CD14-positive monocyte (primary cell): ENCODE measurements around the gene ALOX15. TPM values are rescaled to one million over a fixed set of nuclear protein-coding genes. Genes with fewer than 3 reads are reported as not detected.

Experiments
- DNase-seq, 3 donors: peaks; one replicate each; pipeline ENCODE4 v3.0.0-alpha.2; 2011 to 2022
- H2AFZ ChIP-seq: 2 replicates; pipeline ENCODE4 v1.6.0; 2012; ENCODE audit warnings: mild to moderate bottlenecking, low read depth, low read length, inconsistent platforms; ENCODE audit not compliant: insufficient read depth, poor library complexity, severe bottlenecking
- H3K27ac ChIP-seq, 2 donors: 1 replicate in 1 of 2; 2 replicates in 1 of 2; pipeline ENCODE4 v1.5.1; 2012 to 2013; ENCODE audit warnings: low read length in 2 of 2, control low read depth in 1 of 2, inconsistent platforms in 1 of 2, low read depth in 1 of 2, mild to moderate bottlenecking in 1 of 2
- H3K27me3 ChIP-seq, 2 donors: one replicate each; pipeline versions ENCODE4 v1.6.0 to v1.6.1; 2011 to 2013; ENCODE audit warnings: low read length in 2 of 2; ENCODE audit not compliant: control insufficient read depth in 2 of 2, insufficient read depth in 2 of 2
- H3K36me3 ChIP-seq, 2 donors: replicated peaks in 1 of 2; 1 replicate in 1 of 2; 2 replicates in 1 of 2; pipeline versions ENCODE4 v1.5.1 to v1.6.1; 2012 to 2013; ENCODE audit warnings: low read length in 2 of 2, control low read depth in 1 of 2, inconsistent platforms in 1 of 2, mild to moderate bottlenecking in 1 of 2; ENCODE audit not compliant: insufficient read depth in 2 of 2, control insufficient read depth in 1 of 2
- H3K4me1 ChIP-seq, 2 donors: 1 replicate in 1 of 2; 2 replicates in 1 of 2; pipeline versions ENCODE4 v1.5.1 to v1.6.1; 2012 to 2013; ENCODE audit warnings: low read length in 2 of 2, control low read depth in 1 of 2, inconsistent platforms in 1 of 2, mild to moderate bottlenecking in 1 of 2, moderate library complexity in 1 of 2; ENCODE audit not compliant: insufficient read depth in 2 of 2, control insufficient read depth in 1 of 2
- H3K4me2 ChIP-seq: replicated peaks from 2 replicates; pipeline ENCODE3; 2012; ENCODE audit warnings: low read length, moderate library complexity, mild to moderate bottlenecking; ENCODE audit not compliant: poor library complexity, severe bottlenecking; ENCODE audit errors: extremely low read depth
- H3K4me3 ChIP-seq, 3 experiments: fragments of 200-600 bp in 1 of 3; sonication (generic) in 1 of 3; replicated peaks in 1 of 3; 1 replicate in 2 of 3; 2 replicates in 1 of 3; pipeline ENCODE4 v1.5.1; 2011 to 2013; ENCODE audit warnings: low read length in 3 of 3, mild to moderate bottlenecking in 3 of 3, control low read depth in 2 of 3, low read depth in 2 of 3, inconsistent platforms in 1 of 3, moderate library complexity in 1 of 3
- H3K79me2 ChIP-seq: 2 replicates; pipeline ENCODE4 v1.6.0; 2012; ENCODE audit warnings: mild to moderate bottlenecking, control low read depth, inconsistent platforms, low read length, moderate library complexity; ENCODE audit not compliant: insufficient read depth
- H3K9ac ChIP-seq: 2 replicates; pipeline ENCODE4 v1.6.0; 2017; ENCODE audit warnings: low read length, mild to moderate bottlenecking; ENCODE audit not compliant: insufficient read depth, poor library complexity, severe bottlenecking
- H3K9me3 ChIP-seq, 2 donors: replicated peaks in 1 of 2; 1 replicate in 1 of 2; 2 replicates in 1 of 2; pipeline versions ENCODE4 v1.5.1 to v1.6.1; 2012 to 2013; ENCODE audit warnings: low read length in 2 of 2, control low read depth in 1 of 2; ENCODE audit not compliant: control insufficient read depth in 1 of 2, insufficient read depth in 1 of 2
- H4K20me1 ChIP-seq: 2 replicates; pipeline ENCODE4 v1.6.0; 2012; ENCODE audit warnings: mild to moderate bottlenecking, low read length, control low read depth, moderate library complexity; ENCODE audit not compliant: insufficient read depth
- H3K27ac Mint-ChIP-seq, 7 donors: one replicate each; pipeline ENCODE4 v1.8.0; 2020; ENCODE audit warnings: mild to moderate bottlenecking in 7 of 7, mixed read lengths in 7 of 7, moderate library complexity in 6 of 7, inconsistent platforms in 2 of 7
- H3K27me3 Mint-ChIP-seq, 3 donors: one replicate each; pipeline ENCODE4 v1.8.0; 2021 to 2022; ENCODE audit warnings: low read depth in 3 of 3, mild to moderate bottlenecking in 3 of 3, mixed read lengths in 3 of 3, moderate library complexity in 3 of 3, inconsistent platforms in 1 of 3
- H3K36me3 Mint-ChIP-seq, 2 donors: one replicate each; pipeline ENCODE4 v1.8.0; 2020; ENCODE audit warnings: mixed read lengths in 2 of 2, inconsistent platforms in 1 of 2, mild to moderate bottlenecking in 1 of 2
- H3K4me1 Mint-ChIP-seq: one replicate; pipeline ENCODE4 v1.8.0; 2020; ENCODE audit warnings: mild to moderate bottlenecking, mixed read lengths
- H3K4me3 Mint-ChIP-seq, 2 donors: one replicate each; pipeline ENCODE4 v1.8.0; 2020; ENCODE audit warnings: mild to moderate bottlenecking in 2 of 2, mixed read lengths in 2 of 2, moderate library complexity in 1 of 2
- H3K9me3 Mint-ChIP-seq, 7 donors: one replicate each; pipeline ENCODE4 v1.8.0; 2020 to 2022; ENCODE audit warnings: mixed read lengths in 7 of 7, mild to moderate bottlenecking in 6 of 7, moderate library complexity in 6 of 7, inconsistent platforms in 2 of 7
- CTCF ChIP-seq: fragments of 200-600 bp; IDR thresholded peaks from one replicate; pipeline ENCODE4 v1.8.0; 2022; ENCODE audit warnings: antibody characterized with exemption, mild to moderate bottlenecking
- whole genome bisulfite sequencing: methylation state at CpG from one replicate; pipeline ENCODE4 v1.1.5; 2013; ENCODE audit warnings: missing lambda C conversion rate; ENCODE audit not compliant: insufficient coverage; 5-methylcytosine and 5-hydroxymethylcytosine counted together
- intact Hi-C, 2 donors: fragments of 100-400 bp; cut with micrococcal nuclease; formaldehyde crosslinking; loops; one replicate each; pipeline versions ENCODE4 v1.15.0 to v1.15.1; 2023
- polyA plus RNA-seq, 3 donors: library from polyadenylated mRNA; depleted of rRNA in 1 of 3; unstranded in 2 of 3; stranded (reverse) in 1 of 3; fragments of 300-500 nt in 2 of 3; fragments of >200 nt in 1 of 3; fragmentation: Illumina TruSeq in 2 of 3; gene quantifications; 1 replicate in 2 of 3; 2 replicates in 1 of 3; pipeline ENCODE4 v1.2.3, GENCODE V29; 2012 to 2021
- small RNA-seq: library from RNA; depleted of rRNA; stranded (forward); fragments of <200 nt; gene quantifications from one replicate; pipeline ENCODE3, GENCODE V24; 2012; ENCODE audit warnings: low read depth; ENCODE audit not compliant: insufficient read length

ALOX15 gene
- polyA plus RNA-seq, 3 donors, result 0.05 to 0.13 TPM; not detected in 1

GRCh38 chr17:4582691-4583090 is 58.8 kb downstream of the ALOX15 start:
- peaks cover 5 to 10% of the 10 kb centered on the region in 2 donors for H3K4me1 ChIP-seq
- Mint-ChIP-seq H3K4me1 (peaks cover 3% of the 10 kb centered on the region), H3K4me3 (peak overlapping the region in 1 of 2 donors; percentile 57), H3K9me3 (peaks cover 0 to 7% (median 3%) of the 10 kb centered on the region in 7 donors), H3K36me3 (peaks cover 0 to 1% of the 10 kb centered on the region in 2 donors), H3K27me3 (peaks cover 42 to 68% (median 57%) of the 10 kb centered on the region in 3 donors), H3K27ac (no peak overlapping the region)
- intact Hi-C loops, result no loop called here
- H3K4me2 ChIP-seq, result no peak overlapping the region
- peaks cover 19 to 47% of the 10 kb centered on the region in 2 donors for H3K27me3 ChIP-seq
- H3K9ac ChIP-seq, result no peak overlapping the region
- peaks cover 0 to 10% of the 10 kb centered on the region in 2 donors for H3K9me3 ChIP-seq
- H2AFZ ChIP-seq, result no peak overlapping the region
- H3K36me3 ChIP-seq, result no peaks in the 10 kb centered on the region
- no peaks in the 10 kb centered on the region for H4K20me1 ChIP-seq
- TF ChIP-seq CTCF, result no peak
- no peak for DNase-seq
- no peak overlapping the region for H3K27ac ChIP-seq
- H3K79me2 ChIP-seq, result no peaks in the 10 kb centered on the region
- H3K4me3 ChIP-seq, result no peak overlapping the region
- WGBS, result 93% methylated on average over 5 of the region's 8 CpGs

DNA sequence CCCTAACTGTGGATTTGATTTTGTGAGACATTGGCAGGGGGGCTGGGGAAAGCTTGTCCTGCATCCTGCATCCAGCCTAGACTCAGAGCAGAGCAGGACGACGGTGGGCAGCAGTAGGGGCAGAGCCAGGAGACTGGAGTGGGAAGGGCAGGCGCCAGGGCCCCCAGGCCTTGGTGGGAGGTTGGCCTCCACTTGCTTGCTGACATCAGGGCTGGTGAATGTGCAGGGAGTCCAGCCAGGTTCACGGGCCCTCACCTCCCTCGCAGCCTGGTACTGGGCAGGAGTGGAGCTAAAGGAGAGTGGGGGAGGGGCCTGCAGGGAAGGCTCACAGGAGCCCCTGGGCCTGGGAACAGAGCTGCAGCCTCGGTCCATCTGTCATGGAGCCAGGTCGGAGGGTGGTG is 59.4 kb downstream of the ALOX15 start:
- no peaks in the 10 kb centered on the region for H4K20me1 ChIP-seq
- no peak overlapping the region for H3K9ac ChIP-seq
- H3K9me3 Mint-ChIP-seq, result peaks cover 0 to 7% (median 3%) of the 10 kb centered on the region in 7 donors
- H2AFZ ChIP-seq, result no peak overlapping the region
- 90% methylated on average over 5 of the region's 7 CpGs for WGBS
- no peaks in the 10 kb centered on the region for H3K79me2 ChIP-seq
- peaks cover 3% of the 10 kb centered on the region for H3K4me1 Mint-ChIP-seq
- TF ChIP-seq CTCF, result no peak
- peaks cover 41 to 67% (median 55%) of the 10 kb centered on the region in 3 donors for H3K27me3 Mint-ChIP-seq
- H3K4me3 Mint-ChIP-seq, result no peak overlapping the region
- H3K27ac Mint-ChIP-seq, result no peak overlapping the region
- H3K4me2 ChIP-seq, result no peak overlapping the region
- peaks cover 19 to 44% of the 10 kb centered on the region in 2 donors for H3K27me3 ChIP-seq
- peaks cover 5 to 10% of the 10 kb centered on the region in 2 donors for H3K4me1 ChIP-seq
- intact Hi-C loops, result no loop called here
- H3K9me3 ChIP-seq, result peaks cover 0 to 10% of the 10 kb centered on the region in 2 donors
- DNase-seq, result no peak
- no peak overlapping the region for H3K4me3 ChIP-seq
- H3K27ac ChIP-seq, result no peak overlapping the region
- H3K36me3 Mint-ChIP-seq, result peaks cover 0 to 1% of the 10 kb centered on the region in 2 donors
- H3K36me3 ChIP-seq, result no peaks in the 10 kb centered on the region

Small RNA genes lying within 50 kb of the gene (small RNA-seq; reads per million reads assigned to genes)
- not detected for gene RNU6-955P

Other genes with a start within 250 kb of the ALOX15 start
- gene SPNS3, start 207.7 kb downstream of the ALOX15 start, polyA plus RNA-seq, result 1 to 10 TPM; 2.3 to 5.7 (median 4.5) TPM
- under 1 TPM in 2 of 3 donors, not detected in 1; 0.23 to 0.33 TPM for gene SPNS2, start 142.8 kb downstream of the ALOX15 start, polyA plus RNA-seq
- 10 to 100 TPM in 1 of 3 donors, 1 to 10 TPM in 2; 4.2 to 22.3 (median 5.3) TPM for gene MYBBP1A, start 86.3 kb downstream of the ALOX15 start, polyA plus RNA-seq
- gene GGT6, start 81.1 kb downstream of the ALOX15 start, polyA plus RNA-seq, result not detected
- under 1 TPM in 1 of 3 donors, not detected in 2; 0.08 TPM for gene SMTNL2, start 57.1 kb downstream of the ALOX15 start, polyA plus RNA-seq
- gene PELP1, start 62.5 kb upstream of the ALOX15 start, polyA plus RNA-seq, result 10 to 100 TPM in 1 of 3 donors, 1 to 10 TPM in 2; 1.3 to 11.2 (median 2.6) TPM
- gene ARRB2, start 69.0 kb upstream of the ALOX15 start, polyA plus RNA-seq, result 100 to 1,000 TPM; 134 to 760 (median 150) TPM
- 10 to 100 TPM; 22.1 to 35.7 (median 25.5) TPM for gene MED11, start 89.8 kb upstream of the ALOX15 start, polyA plus RNA-seq
- 10 to 100 TPM in 1 of 3 donors, 1 to 10 TPM in 1, under 1 TPM in 1; 0.97 to 13.6 (median 1.2) TPM for gene ZMYND15, start 98.2 kb upstream of the ALOX15 start, polyA plus RNA-seq
- 100 to 1,000 TPM in 2 of 3 donors, 10 to 100 TPM in 1; 68.1 to 204 (median 103) TPM for gene CXCL16, start 98.2 kb upstream of the ALOX15 start, polyA plus RNA-seq
- gene TM4SF5, start 130.2 kb upstream of the ALOX15 start, polyA plus RNA-seq, result not detected
- 1 to 10 TPM in 1 of 3 donors, under 1 TPM in 2; 0.54 to 2.1 (median 0.79) TPM for gene VMO1, start 144.7 kb upstream of the ALOX15 start, polyA plus RNA-seq
- gene GLTPD2, start 147.3 kb upstream of the ALOX15 start, polyA plus RNA-seq, result 1 to 10 TPM in 2 of 3 donors, under 1 TPM in 1; 0.27 to 2.1 (median 1.5) TPM
- gene PSMB6, start 154.5 kb upstream of the ALOX15 start, polyA plus RNA-seq, result 100 to 1,000 TPM; 134 to 364 (median 361) TPM
- 100 to 1,000 TPM in 1 of 3 donors, 1 to 10 TPM in 2; 3.5 to 122 (median 4.0) TPM for gene PLD2, start 165.5 kb upstream of the ALOX15 start, polyA plus RNA-seq
- 100 to 1,000 TPM in 1 of 3 donors, 1 to 10 TPM in 2; 3.2 to 159 (median 7.2) TPM for gene MINK1, start 191.7 kb upstream of the ALOX15 start, polyA plus RNA-seq